SIG-M5 (cell line): ENCODE data around the gene NLE1.

Source experiments
- DNase-seq: peaks from one replicate; lab custom pipeline; 2025; lab: John Stamatoyannopoulos, UW

Gene NLE1

DNA sequence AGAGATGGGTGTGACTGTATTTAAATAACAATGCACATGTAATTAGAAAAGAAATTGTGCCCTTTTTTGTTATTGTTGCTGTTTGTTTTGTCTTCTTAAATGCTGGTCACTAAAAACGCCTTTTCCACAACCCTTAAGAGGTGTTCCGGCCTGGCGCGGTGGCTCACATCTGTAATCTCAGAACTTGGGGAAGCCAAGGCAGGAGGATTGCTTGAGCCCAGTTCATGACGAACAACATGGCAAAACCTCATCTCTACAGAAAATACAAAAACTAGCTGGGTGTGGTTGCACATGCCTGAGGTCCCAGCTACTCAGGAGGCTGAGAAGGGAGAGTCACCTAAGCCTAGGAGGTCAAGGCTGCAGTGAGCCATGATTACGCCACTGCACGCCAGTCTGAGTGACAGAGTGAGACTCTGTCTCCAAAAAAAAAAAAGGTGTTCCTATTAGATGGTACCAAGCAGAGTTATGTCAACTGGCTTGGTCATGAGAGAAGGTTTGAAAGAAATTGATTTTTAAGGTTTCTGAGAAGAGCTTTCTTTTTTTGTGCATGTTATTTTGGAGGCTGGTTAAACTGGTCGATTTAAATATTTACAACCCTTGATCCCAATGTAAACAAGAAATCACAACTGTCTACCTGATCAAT lies 55.1 kb downstream of the NLE1 start:
- DNase-seq, result no peak

DNA sequence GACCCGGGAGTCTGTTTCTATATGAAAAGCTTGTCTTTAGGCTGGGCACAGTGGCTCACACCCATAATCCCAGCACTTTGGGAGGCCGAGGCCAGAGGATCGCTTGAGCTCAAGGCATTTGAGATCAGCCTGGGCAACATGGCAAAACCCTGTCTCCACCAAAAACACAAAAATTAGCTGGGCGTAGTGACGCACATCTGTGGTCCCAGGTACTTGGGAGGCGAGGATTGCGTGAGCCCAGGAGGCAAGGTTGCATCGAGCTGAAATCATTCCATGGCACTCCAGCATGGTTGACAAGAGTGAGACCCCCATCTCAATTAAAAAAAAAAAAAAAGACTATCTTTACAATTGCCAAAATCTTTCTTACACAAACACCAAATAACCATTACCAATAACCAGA lies 55.9 kb downstream of the NLE1 start:
- DNase-seq, result no peak

- no peak for DNase-seq
Measured at GRCh38 chr17:35084987-35085386, 57.1 kb downstream of the NLE1 start.

- DNase-seq, result no peak
Measured at GRCh38 chr17:35083071-35083470, 59.0 kb downstream of the NLE1 start.

- no peak for DNase-seq
Measured at GRCh38 chr17:35082073-35082657, 59.9 kb downstream of the NLE1 start.

GRCh38 chr17:35081638-35082037 lies 60.5 kb downstream of the NLE1 start:
- DNase-seq, result no peak

GRCh38 chr17:35080536-35080935 lies 61.6 kb downstream of the NLE1 start:
- DNase-seq, result no peak

- DNase-seq, result no peak
Measured at GRCh38 chr17:35079547-35080423, 62.3 kb downstream of the NLE1 start.
